Activated naive CD4-positive, alpha-beta T cell treated with anti-CD3 and anti-CD28 coated beads, Interleukin-2, amount 50 U/mL, for 16 hours (primary cell): ENCODE measurements around the gene H19.
A peak's percentile ranks its signal among the peaks of the same experiment; 100 is the strongest.

ENCODE experiments used
- DNase-seq: peaks from one replicate; pipeline ENCODE4 v3.0.0-alpha.2; 2020

The H19 gene

GRCh38 chr11:1946812-1947484, 50.7 kb downstream of the H19 start, which contains the start of gene MRPL23:
Gene MRPL23 (plus strand): TSS chr11:1947332. CDS start chr11:1947363, 31 bp downstream.
- peak; percentile 33 for DNase-seq
